Esophagus squamous epithelium (tissue), 5 donors: ENCODE data around the gene ARHGEF12. TPM values are rescaled to one million over a fixed set of nuclear protein-coding genes. Genes with fewer than 3 reads are reported as not detected.

ENCODE experiments used
- DNase-seq: peaks from one replicate; lab custom pipeline; 2025; lab: John Stamatoyannopoulos, UW
- H3K27ac ChIP-seq, 4 donors: fragments of 200-600 bp; sonication (generic); one replicate each; pipeline ENCODE4 v1.5.1; 2016 to 2019; ENCODE audit warnings: mild to moderate bottlenecking in 1 of 4
- H3K27me3 ChIP-seq, 4 donors: fragments of 200-600 bp; sonication (generic); 1 replicate in 3 of 4; 2 replicates in 1 of 4; pipeline versions ENCODE4 v1.5.1 to v1.6.0; 2017 to 2021; ENCODE audit warnings: antibody characterized with exemption in 1 of 4
- H3K36me3 ChIP-seq, 3 donors: fragments of 200-600 bp; sonication (generic); one replicate each; pipeline ENCODE4 v1.5.1; 2016 to 2019
- H3K4me1 ChIP-seq, 3 donors: fragments of 200-600 bp; sonication (generic); one replicate each; pipeline ENCODE4 v1.5.1; 2017 to 2019
- H3K4me3 ChIP-seq, 4 donors: fragments of 200-600 bp; sonication (generic); 1 replicate in 3 of 4; 2 replicates in 1 of 4; pipeline ENCODE4 v1.5.1; 2016 to 2019; ENCODE audit warnings: mild to moderate bottlenecking in 2 of 4, moderate library complexity in 1 of 4
- H3K9me3 ChIP-seq, 3 donors: fragments of 200-600 bp; sonication (generic); one replicate each; pipeline ENCODE4 v1.5.1; 2016 to 2019
- POLR2A ChIP-seq, 4 donors: fragments of 450-650 bp; IDR thresholded peaks; one replicate each; pipeline ENCODE4 v1.6.1; 2017; ENCODE audit warnings: antibody characterized with exemption in 4 of 4, mild to moderate bottlenecking in 4 of 4, moderate library complexity in 3 of 4
- WGBS, 2 donors: methylation state at CpG; one replicate each; pipeline ENCODE4 v1.1.5; 2018; 5-methylcytosine and 5-hydroxymethylcytosine counted together
- intact Hi-C: fragments of 100-400 bp; cut with DNase I; formaldehyde crosslinking; loops from one replicate; pipeline ENCODE4 v1.15.0; 2022
- total RNA-seq, 4 donors: library from RNA; depleted of rRNA; stranded (reverse); fragments of >200 nt; gene quantifications; one replicate each; pipeline ENCODE4 v1.1.0, GENCODE V29; 2016
- TF ChIP-seq, protein P1 (sequence below), 6 experiments: fragments of 450-650 bp in 4 of 6; fragments of 200-600 bp in 2 of 6; sonication (generic) in 2 of 6; IDR thresholded peaks; one replicate each; pipeline ENCODE4 v1.5.1; 2016 to 2019; ENCODE audit warnings: antibody characterized with exemption in 6 of 6, mild to moderate bottlenecking in 4 of 6, moderate library complexity in 4 of 6
- donor health status: DM: yes; HTN: yes; CAD: no.

ARHGEF12 gene
- total RNA-seq, 4 donors from 2014 or later: 57.4 to 106 (median 70.7) TPM

DNA sequence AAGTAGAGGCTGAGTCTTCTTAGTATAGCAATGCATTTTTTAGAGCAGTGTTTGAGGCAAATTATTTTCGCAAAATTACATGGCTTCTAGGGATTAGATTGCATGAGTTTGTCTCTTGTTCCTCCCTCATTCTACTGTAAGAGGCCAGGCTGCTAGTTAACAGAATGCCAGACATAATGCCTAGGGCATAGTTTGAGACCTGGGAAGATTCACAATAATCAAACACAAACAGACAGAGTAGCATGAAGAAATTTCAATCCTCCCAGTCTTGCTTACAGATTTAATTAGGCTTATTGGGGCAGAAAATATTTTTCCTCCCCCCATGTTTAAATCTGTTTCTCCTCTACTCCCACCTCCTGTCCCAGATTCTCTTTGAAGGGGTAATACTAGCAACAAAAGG is 48.3 kb downstream of the ARHGEF12 start:
- Histone ChIP-seq H3K9me3 (peaks cover 0 to 4% (median 0%) of the 10 kb centered on the region in 3 donors), H3K36me3 (no peaks in the 10 kb centered on the region), H3K27ac (no peak overlapping the region), H3K4me3 (no peak overlapping the region), H3K27me3 (no peaks in the 10 kb centered on the region), H3K4me1 (peaks cover 3 to 95% (median 42%) of the 10 kb centered on the region in 3 donors)
- WGBS, 2 donors: 43 to 55% methylated on average over 1 of the region's 1 CpG
- no peak for TF ChIP-seq POLR2A (IDR thresholded peaks at IDR 0.05)
- TF ChIP-seq, protein P1, sequence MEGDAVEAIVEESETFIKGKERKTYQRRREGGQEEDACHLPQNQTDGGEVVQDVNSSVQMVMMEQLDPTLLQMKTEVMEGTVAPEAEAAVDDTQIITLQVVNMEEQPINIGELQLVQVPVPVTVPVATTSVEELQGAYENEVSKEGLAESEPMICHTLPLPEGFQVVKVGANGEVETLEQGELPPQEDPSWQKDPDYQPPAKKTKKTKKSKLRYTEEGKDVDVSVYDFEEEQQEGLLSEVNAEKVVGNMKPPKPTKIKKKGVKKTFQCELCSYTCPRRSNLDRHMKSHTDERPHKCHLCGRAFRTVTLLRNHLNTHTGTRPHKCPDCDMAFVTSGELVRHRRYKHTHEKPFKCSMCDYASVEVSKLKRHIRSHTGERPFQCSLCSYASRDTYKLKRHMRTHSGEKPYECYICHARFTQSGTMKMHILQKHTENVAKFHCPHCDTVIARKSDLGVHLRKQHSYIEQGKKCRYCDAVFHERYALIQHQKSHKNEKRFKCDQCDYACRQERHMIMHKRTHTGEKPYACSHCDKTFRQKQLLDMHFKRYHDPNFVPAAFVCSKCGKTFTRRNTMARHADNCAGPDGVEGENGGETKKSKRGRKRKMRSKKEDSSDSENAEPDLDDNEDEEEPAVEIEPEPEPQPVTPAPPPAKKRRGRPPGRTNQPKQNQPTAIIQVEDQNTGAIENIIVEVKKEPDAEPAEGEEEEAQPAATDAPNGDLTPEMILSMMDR (IDR thresholded peaks at IDR 0.05): no peak
- intact Hi-C loops: no loop called here
- DNase-seq: no peak

DNA sequence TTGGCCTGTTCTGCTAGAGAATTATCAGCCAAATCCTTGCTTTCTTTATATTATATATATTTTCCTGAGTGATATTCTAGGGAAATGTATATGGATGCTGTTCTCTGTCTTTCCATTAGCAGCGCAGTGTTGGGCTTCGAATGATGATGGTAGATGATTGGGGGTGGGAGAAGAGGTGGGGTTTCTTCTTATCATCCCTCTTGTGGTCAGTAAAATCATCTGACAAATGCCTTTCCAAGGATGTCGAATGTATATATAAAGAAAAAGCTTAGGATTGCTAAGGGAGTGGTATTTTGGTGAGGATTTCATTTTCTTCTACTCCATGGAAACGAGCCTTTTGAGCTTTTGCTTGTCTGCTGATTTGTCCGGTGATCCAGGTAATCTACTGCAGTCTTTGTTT is 48.9 kb downstream of the ARHGEF12 start:
- WGBS, 2 donors: 68% methylated on average over 5 of the region's 5 CpGs
- no peak for DNase-seq
- H3K9me3 ChIP-seq: peaks cover 0 to 4% (median 0%) of the 10 kb centered on the region in 3 donors
- peaks cover 3 to 92% (median 39%) of the 10 kb centered on the region in 3 donors for H3K4me1 ChIP-seq
- TF ChIP-seq POLR2A (IDR thresholded peaks at IDR 0.05): no peak
- TF ChIP-seq, protein P1 (IDR thresholded peaks at IDR 0.05): no peak
- intact Hi-C loops: no loop called here
- no peaks in the 10 kb centered on the region for H3K27me3 ChIP-seq
- no peak overlapping the region for H3K27ac ChIP-seq
- no peaks in the 10 kb centered on the region for H3K36me3 ChIP-seq
- H3K4me3 ChIP-seq: no peak overlapping the region

DNA sequence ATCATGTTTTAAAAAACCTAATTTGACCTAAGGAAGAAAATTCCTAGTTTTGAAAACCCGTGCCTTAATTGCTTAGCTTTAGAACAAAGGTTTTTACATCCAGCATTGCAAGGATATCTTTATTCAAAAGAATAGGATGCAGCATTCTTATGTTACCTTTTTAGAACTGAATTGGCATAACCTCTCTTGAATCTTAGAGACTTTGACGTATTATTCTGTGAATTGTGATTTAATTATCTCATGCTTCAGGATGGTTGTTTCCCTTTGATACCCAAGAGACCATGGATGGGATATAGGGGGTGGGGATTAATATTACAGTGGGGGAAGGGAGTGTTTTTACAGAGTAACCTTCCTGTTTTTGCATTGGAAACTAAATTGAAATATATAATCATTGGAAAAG is 49.4 kb downstream of the ARHGEF12 start:
- no peak for DNase-seq
- Histone ChIP-seq H3K4me1 (peaks cover 3 to 92% (median 42%) of the 10 kb centered on the region in 3 donors), H3K9me3 (peaks cover 0 to 4% (median 0%) of the 10 kb centered on the region in 3 donors), H3K27me3 (no peaks in the 10 kb centered on the region), H3K27ac (no peak overlapping the region), H3K4me3 (no peak overlapping the region), H3K36me3 (no peaks in the 10 kb centered on the region)
- TF ChIP-seq POLR2A (IDR thresholded peaks at IDR 0.05): no peak
- TF ChIP-seq, protein P1 (IDR thresholded peaks at IDR 0.05): no peak
- 61 to 68% methylated on average over 2 of the region's 2 CpGs for WGBS, 2 donors
- intact Hi-C loops: no loop called here

DNA sequence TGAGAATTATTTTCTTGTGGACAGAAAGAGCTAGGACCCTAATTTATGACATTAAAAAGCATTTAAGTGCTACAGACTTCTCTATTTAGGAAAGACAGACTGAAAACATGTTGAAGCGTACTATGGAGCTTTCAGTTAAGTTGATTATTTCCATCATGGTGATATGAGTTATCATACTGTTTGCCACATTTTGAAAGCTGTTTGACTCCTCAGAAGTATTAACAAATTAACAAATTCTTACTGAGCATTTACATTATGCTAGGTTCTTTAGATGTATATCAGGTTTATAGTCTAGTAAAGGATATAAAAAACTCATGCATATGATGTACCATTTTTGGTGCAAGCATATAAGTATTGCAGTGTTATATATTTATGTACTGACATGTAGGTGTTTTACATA is 50.1 kb downstream of the ARHGEF12 start:
- H3K36me3 ChIP-seq: no peaks in the 10 kb centered on the region
- no peak for DNase-seq
- H3K27me3 ChIP-seq: no peaks in the 10 kb centered on the region
- H3K27ac ChIP-seq: no peak overlapping the region
- peaks cover 0 to 4% (median 0%) of the 10 kb centered on the region in 3 donors for H3K9me3 ChIP-seq
- intact Hi-C loops: no loop called here
- TF ChIP-seq, protein P1 (IDR thresholded peaks at IDR 0.05): no peak
- no peak for TF ChIP-seq POLR2A (IDR thresholded peaks at IDR 0.05)
- peaks cover 3 to 92% (median 47%) of the 10 kb centered on the region in 3 donors for H3K4me1 ChIP-seq
- H3K4me3 ChIP-seq: no peak overlapping the region
- WGBS, 2 donors: 100% methylated on average over 1 of the region's 1 CpG

DNA sequence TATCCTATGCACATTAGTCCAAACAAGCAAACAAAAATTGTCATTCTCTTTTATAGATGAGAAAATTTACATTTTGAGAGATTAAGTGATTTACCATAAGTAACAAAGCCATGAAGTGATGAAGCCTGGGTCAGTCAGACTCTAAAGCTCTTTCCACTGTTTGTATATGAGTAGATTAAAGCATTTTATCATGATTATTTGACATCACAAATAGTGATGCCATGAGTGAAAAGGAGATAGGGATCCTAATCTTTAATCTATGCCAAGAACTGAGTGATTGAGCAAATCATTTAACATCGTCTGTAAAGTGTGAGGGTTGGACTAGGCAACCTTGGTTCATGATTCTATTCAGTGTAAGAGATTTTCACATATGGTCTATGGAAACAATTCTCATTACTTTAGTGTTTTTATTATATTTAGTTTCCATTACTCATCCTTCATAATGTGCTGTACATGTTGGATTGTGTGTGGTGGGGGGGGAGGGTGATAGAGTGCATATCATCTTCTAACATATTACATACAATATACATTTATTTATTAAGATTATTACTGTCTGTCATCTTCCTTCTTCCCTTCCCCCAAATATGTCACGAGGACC is 50.7 kb downstream of the ARHGEF12 start:
- Histone ChIP-seq H3K4me3 (no peak overlapping the region), H3K27me3 (no peaks in the 10 kb centered on the region), H3K4me1 (peaks cover 3 to 92% (median 47%) of the 10 kb centered on the region in 3 donors), H3K36me3 (no peaks in the 10 kb centered on the region), H3K27ac (no peak overlapping the region), H3K9me3 (peaks cover 0 to 4% (median 0%) of the 10 kb centered on the region in 3 donors)
- 53% methylated on average over 2 of the region's 2 CpGs for WGBS, 2 donors
- intact Hi-C loops: no loop called here
- TF ChIP-seq POLR2A (IDR thresholded peaks at IDR 0.05): no peak
- TF ChIP-seq, protein P1 (IDR thresholded peaks at IDR 0.05): no peak
- no peak for DNase-seq
